Mesodermal cell (in vitro differentiated cells): ENCODE measurements around the gene HEATR5A.
"Not testable (repeated sequence)": the region's sequence is repeated elsewhere in the genome, so short reads cannot be mapped to it uniquely, and the experiment has no call there.

Experiments used
- H3K27ac ChIP-seq: 2 replicates; pipeline ENCODE4 v1.7.0; 2013; ENCODE audit warnings: mild to moderate bottlenecking, low read depth, low read length, moderate library complexity; ENCODE audit not compliant: severe bottlenecking
- H3K36me3 ChIP-seq: 2 replicates; pipeline ENCODE4 v1.7.1; 2013; ENCODE audit warnings: mild to moderate bottlenecking, low read length, moderate library complexity; ENCODE audit not compliant: control insufficient read depth, insufficient read depth
- H3K4me1 ChIP-seq: one replicate; pipeline ENCODE4 v1.7.1; 2013; ENCODE audit warnings: mild to moderate bottlenecking, low read length; ENCODE audit not compliant: insufficient read depth, control insufficient read depth, poor library complexity, severe bottlenecking
- H3K4me3 ChIP-seq: 2 replicates; pipeline ENCODE4 v1.7.0; 2013; ENCODE audit warnings: low read length, control low read depth, mild to moderate bottlenecking; ENCODE audit not compliant: insufficient read depth, poor library complexity, severe bottlenecking; ENCODE audit errors: extremely low read depth
- H3K9me3 ChIP-seq: 2 replicates; pipeline ENCODE4 v1.7.1; 2013; ENCODE audit warnings: mild to moderate bottlenecking, low read length, moderate library complexity; ENCODE audit not compliant: control insufficient read depth
- WGBS, 2 experiments: methylation state at CpG; one replicate each; pipeline ENCODE4 v1.1.5; 2013; ENCODE audit warnings: missing lambda C conversion rate in 2 of 2; ENCODE audit not compliant: insufficient coverage in 2 of 2; 5-methylcytosine and 5-hydroxymethylcytosine counted together

HEATR5A gene

GRCh38 chr14:31283153-31283552, 137.2 kb downstream of the HEATR5A start:
- no peak overlapping the region for H3K27ac ChIP-seq
- WGBS, 2 experiments, result 89% methylated on average over 1 of the region's 1 CpG; no CpG with 5 or more reads in 1 of the 2 experiments
- no peak overlapping the region for H3K4me3 ChIP-seq
- H3K36me3 ChIP-seq, result no peaks in the 10 kb centered on the region
- H3K4me1 ChIP-seq, result no peaks in the 10 kb centered on the region
- H3K9me3 ChIP-seq, result peaks cover 12% of the 10 kb centered on the region

GRCh38 chr14:31280871-31281220, 139.5 kb downstream of the HEATR5A start:
- no peak overlapping the region for H3K4me3 ChIP-seq
- 95% methylated on average over 2 of the region's 3 CpGs; no CpG with 5 or more reads in 1 of the 2 experiments for WGBS, 2 experiments

GRCh38 chr14:31280132-31280870, 140.0 kb downstream of the HEATR5A start:
- WGBS, 2 experiments, result 100% methylated on average over 1 to 2 of the region's 4 CpGs
- peaks cover 20% of the 10 kb centered on the region for H3K9me3 ChIP-seq
- no peak overlapping the region for H3K4me3 ChIP-seq

More at GRCh38 chr14:31280871-31281220, 139.5 kb downstream of the HEATR5A start:
- peaks cover 20% of the 10 kb centered on the region for H3K9me3 ChIP-seq
- H3K27ac ChIP-seq, result no peak overlapping the region
- no peaks in the 10 kb centered on the region for H3K4me1 ChIP-seq
- H3K36me3 ChIP-seq, result no peaks in the 10 kb centered on the region

GRCh38 chr14:31278883-31279282, 141.5 kb downstream of the HEATR5A start:
- Histone ChIP-seq H3K4me3 (no peak overlapping the region), H3K27ac (no peak overlapping the region), H3K4me1 (no peaks in the 10 kb centered on the region), H3K9me3 (peaks cover 20% of the 10 kb centered on the region), H3K36me3 (no peaks in the 10 kb centered on the region)
- WGBS, 2 experiments, result 75 to 89% methylated on average over 1 of the region's 1 CpG

More at GRCh38 chr14:31280132-31280870, 140.0 kb downstream of the HEATR5A start:
- H3K27ac ChIP-seq, result no peak overlapping the region
- H3K36me3 ChIP-seq, result no peaks in the 10 kb centered on the region
- no peaks in the 10 kb centered on the region for H3K4me1 ChIP-seq

GRCh38 chr14:31277085-31277484, 143.3 kb downstream of the HEATR5A start:
- Histone ChIP-seq H3K9me3 (peaks cover 20% of the 10 kb centered on the region), H3K4me3 (no peak overlapping the region), H3K36me3 (no peaks in the 10 kb centered on the region), H3K27ac (no peak overlapping the region), H3K4me1 (no peaks in the 10 kb centered on the region)
- 73 to 80% methylated on average over 1 of the region's 1 CpG for WGBS, 2 experiments

- peaks cover 20% of the 10 kb centered on the region for H3K9me3 ChIP-seq
- not testable (repeated sequence) for H3K27ac ChIP-seq, H3K36me3 ChIP-seq, H3K4me1 ChIP-seq, H3K4me3 ChIP-seq
- 61 to 66% methylated on average over 3 to 4 of the region's 5 CpGs for WGBS, 2 experiments
Observed at GRCh38 chr14:31276417-31276816, 143.9 kb downstream of the HEATR5A start.

GRCh38 chr14:31275731-31276130, 144.6 kb downstream of the HEATR5A start:
- no peaks in the 10 kb centered on the region for H3K36me3 ChIP-seq
- H3K4me1 ChIP-seq, result no peaks in the 10 kb centered on the region
- peaks cover 21% of the 10 kb centered on the region for H3K9me3 ChIP-seq
- no peak overlapping the region for H3K4me3 ChIP-seq
- H3K27ac ChIP-seq, result no peak overlapping the region

GRCh38 chr14:31271648-31272047, 148.7 kb downstream of the HEATR5A start:
- Histone ChIP-seq H3K4me3 (no peak overlapping the region), H3K27ac (no peak overlapping the region), H3K4me1 (no peaks in the 10 kb centered on the region), H3K9me3 (peaks cover 17% of the 10 kb centered on the region), H3K36me3 (no peaks in the 10 kb centered on the region)
- WGBS, 2 experiments, result 85% methylated on average over 7 to 8 of the region's 8 CpGs

- Histone ChIP-seq H3K4me3 (no peak overlapping the region), H3K9me3 (peaks cover 16% of the 10 kb centered on the region), H3K36me3 (no peaks in the 10 kb centered on the region), H3K4me1 (no peaks in the 10 kb centered on the region), H3K27ac (no peak overlapping the region)
- WGBS, 2 experiments, result 57 to 70% methylated on average over 2 to 4 of the region's 4 CpGs
Observed at GRCh38 chr14:31270196-31270772, 150.1 kb downstream of the HEATR5A start.

- Histone ChIP-seq H3K4me3 (no peak overlapping the region), H3K4me1 (no peaks in the 10 kb centered on the region), H3K9me3 (peaks cover 16% of the 10 kb centered on the region), H3K36me3 (no peaks in the 10 kb centered on the region), H3K27ac (no peak overlapping the region)
- WGBS, 2 experiments, result 84 to 94% methylated on average over 2 to 3 of the region's 3 CpGs
Observed at GRCh38 chr14:31269634-31270195, 150.6 kb downstream of the HEATR5A start.

- H3K4me1 ChIP-seq, result peaks cover 5% of the 10 kb centered on the region
- H3K27ac ChIP-seq, result no peak overlapping the region
- WGBS, 2 experiments, result 86% methylated on average over 1 of the region's 3 CpGs; no CpG with 5 or more reads in 1 of the 2 experiments
- H3K36me3 ChIP-seq, result no peaks in the 10 kb centered on the region
- H3K9me3 ChIP-seq, result peaks cover 16% of the 10 kb centered on the region
- no peak overlapping the region for H3K4me3 ChIP-seq
Observed at GRCh38 chr14:31268216-31268615, 152.1 kb downstream of the HEATR5A start.
